ENCODE data around the gene GAPDHS.

The GAPDHS gene

GRCh38 chr19:35551091-35551810 is 18.0 kb downstream of the GAPDHS start:
- H3K9me3 ChIP-seq (ENCODE audit: control insufficient read depth in 2 of 2, low read length in 2 of 2): no peaks in the 10 kb centered on the region
- peaks cover 0 to 9% of the 10 kb centered on the region in 2 donors for H3K27me3 ChIP-seq (ENCODE audit: control insufficient read depth in 1 of 2, insufficient read depth in 2 of 2, low read length in 2 of 2)
- H3K9ac ChIP-seq (ENCODE audit: low read length in 2 of 2): no peak overlapping the region
- H3K4me1 ChIP-seq (ENCODE audit: control insufficient read depth, insufficient read depth, low read length): peaks cover 10% of the 10 kb centered on the region
- no peak overlapping the region for H3K27ac ChIP-seq (ENCODE audit: low read length)
- peaks cover 0 to 5% of the 10 kb centered on the region in 2 donors for H3K36me3 ChIP-seq (ENCODE audit: control insufficient read depth in 2 of 2, insufficient read depth in 2 of 2, low read length in 2 of 2)
- H3K4me3 ChIP-seq (ENCODE audit: low read length in 2 of 2): no peak overlapping the region

- Histone ChIP-seq H3K9ac (ENCODE audit: low read length in 2 of 2) (no peak overlapping the region), H3K9me3 (ENCODE audit: control insufficient read depth in 2 of 2, low read length in 2 of 2) (no peaks in the 10 kb centered on the region), H3K27ac (ENCODE audit: low read length) (no peak overlapping the region), H3K27me3 (ENCODE audit: control insufficient read depth in 1 of 2, insufficient read depth in 2 of 2, low read length in 2 of 2) (peaks cover 0 to 20% of the 10 kb centered on the region in 2 donors), H3K4me3 (ENCODE audit: low read length in 2 of 2) (no peak overlapping the region), H3K36me3 (ENCODE audit: control insufficient read depth in 2 of 2, insufficient read depth in 2 of 2, low read length in 2 of 2) (no peaks in the 10 kb centered on the region), H3K4me1 (ENCODE audit: control insufficient read depth, insufficient read depth, low read length) (peaks cover 2% of the 10 kb centered on the region)
Measured at GRCh38 chr19:35552534-35553384, 19.5 kb downstream of the GAPDHS start.

- Histone ChIP-seq H3K9me3 (ENCODE audit: control insufficient read depth in 2 of 2, low read length in 2 of 2) (no peaks in the 10 kb centered on the region), H3K27ac (ENCODE audit: low read length) (no peak overlapping the region), H3K9ac (ENCODE audit: low read length in 2 of 2) (no peak overlapping the region), H3K36me3 (ENCODE audit: control insufficient read depth in 2 of 2, insufficient read depth in 2 of 2, low read length in 2 of 2) (no peaks in the 10 kb centered on the region), H3K4me3 (ENCODE audit: low read length in 2 of 2) (no peak overlapping the region), H3K27me3 (ENCODE audit: control insufficient read depth in 1 of 2, insufficient read depth in 2 of 2, low read length in 2 of 2) (peaks cover 6 to 23% of the 10 kb centered on the region in 2 donors), H3K4me1 (ENCODE audit: control insufficient read depth, insufficient read depth, low read length) (peaks cover 7% of the 10 kb centered on the region)
Measured at GRCh38 chr19:35553385-35554000, 20.2 kb downstream of the GAPDHS start.

DNA sequence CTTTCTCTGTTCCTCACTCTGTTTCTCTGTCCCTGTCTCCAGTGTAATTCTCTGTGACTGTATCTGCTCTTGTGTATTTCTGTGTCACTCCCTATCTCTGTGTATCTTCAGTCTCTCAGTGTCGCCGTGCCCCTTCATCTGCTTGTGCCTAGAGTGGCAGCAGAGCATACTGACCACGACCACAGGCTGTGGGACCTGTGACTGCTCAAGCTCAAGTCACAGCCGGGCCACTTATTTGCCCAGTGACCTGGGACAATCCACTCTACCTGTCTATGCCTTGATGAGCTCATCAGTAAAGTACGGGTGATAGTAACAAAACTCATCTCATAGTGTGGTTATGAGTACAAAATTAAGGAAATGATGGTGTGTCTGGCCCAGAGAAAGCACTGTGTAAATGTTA is 20.8 kb downstream of the GAPDHS start:
- H3K9ac ChIP-seq (ENCODE audit: low read length in 2 of 2): no peak overlapping the region
- H3K27ac ChIP-seq (ENCODE audit: low read length): no peak overlapping the region
- H3K4me1 ChIP-seq (ENCODE audit: control insufficient read depth, insufficient read depth, low read length): peaks cover 7% of the 10 kb centered on the region
- no peaks in the 10 kb centered on the region for H3K36me3 ChIP-seq (ENCODE audit: control insufficient read depth in 2 of 2, insufficient read depth in 2 of 2, low read length in 2 of 2)
- peaks cover 11 to 29% of the 10 kb centered on the region in 2 donors for H3K27me3 ChIP-seq (ENCODE audit: control insufficient read depth in 1 of 2, insufficient read depth in 2 of 2, low read length in 2 of 2)
- no peak overlapping the region for H3K4me3 ChIP-seq (ENCODE audit: low read length in 2 of 2)
- no peaks in the 10 kb centered on the region for H3K9me3 ChIP-seq (ENCODE audit: control insufficient read depth in 2 of 2, low read length in 2 of 2)

- Histone ChIP-seq H3K27me3 (ENCODE audit: control insufficient read depth in 1 of 2, insufficient read depth in 2 of 2, low read length in 2 of 2) (peaks cover 22 to 41% of the 10 kb centered on the region in 2 donors), H3K9me3 (ENCODE audit: control insufficient read depth in 2 of 2, low read length in 2 of 2) (no peaks in the 10 kb centered on the region), H3K27ac (ENCODE audit: low read length) (no peak overlapping the region), H3K9ac (ENCODE audit: low read length in 2 of 2) (no peak overlapping the region), H3K4me3 (ENCODE audit: low read length in 2 of 2) (no peak overlapping the region), H3K4me1 (ENCODE audit: control insufficient read depth, insufficient read depth, low read length) (peaks cover 7% of the 10 kb centered on the region), H3K36me3 (ENCODE audit: control insufficient read depth in 2 of 2, insufficient read depth in 2 of 2, low read length in 2 of 2) (no peaks in the 10 kb centered on the region)
Measured at GRCh38 chr19:35555301-35556005, 22.2 kb downstream of the GAPDHS start.

- H3K27me3 ChIP-seq (ENCODE audit: control insufficient read depth in 1 of 2, insufficient read depth in 2 of 2, low read length in 2 of 2): peaks cover 22 to 42% of the 10 kb centered on the region in 2 donors
- no peaks in the 10 kb centered on the region for H3K9me3 ChIP-seq (ENCODE audit: control insufficient read depth in 2 of 2, low read length in 2 of 2)
- H3K4me3 ChIP-seq (ENCODE audit: low read length in 2 of 2): no peak overlapping the region
- no peak overlapping the region for H3K9ac ChIP-seq (ENCODE audit: low read length in 2 of 2)
- H3K27ac ChIP-seq (ENCODE audit: low read length): no peak overlapping the region
- H3K36me3 ChIP-seq (ENCODE audit: control insufficient read depth in 2 of 2, insufficient read depth in 2 of 2, low read length in 2 of 2): no peaks in the 10 kb centered on the region
- peaks cover 7% of the 10 kb centered on the region for H3K4me1 ChIP-seq (ENCODE audit: control insufficient read depth, insufficient read depth, low read length)
Measured at GRCh38 chr19:35556025-35556590, 22.9 kb downstream of the GAPDHS start.

DNA sequence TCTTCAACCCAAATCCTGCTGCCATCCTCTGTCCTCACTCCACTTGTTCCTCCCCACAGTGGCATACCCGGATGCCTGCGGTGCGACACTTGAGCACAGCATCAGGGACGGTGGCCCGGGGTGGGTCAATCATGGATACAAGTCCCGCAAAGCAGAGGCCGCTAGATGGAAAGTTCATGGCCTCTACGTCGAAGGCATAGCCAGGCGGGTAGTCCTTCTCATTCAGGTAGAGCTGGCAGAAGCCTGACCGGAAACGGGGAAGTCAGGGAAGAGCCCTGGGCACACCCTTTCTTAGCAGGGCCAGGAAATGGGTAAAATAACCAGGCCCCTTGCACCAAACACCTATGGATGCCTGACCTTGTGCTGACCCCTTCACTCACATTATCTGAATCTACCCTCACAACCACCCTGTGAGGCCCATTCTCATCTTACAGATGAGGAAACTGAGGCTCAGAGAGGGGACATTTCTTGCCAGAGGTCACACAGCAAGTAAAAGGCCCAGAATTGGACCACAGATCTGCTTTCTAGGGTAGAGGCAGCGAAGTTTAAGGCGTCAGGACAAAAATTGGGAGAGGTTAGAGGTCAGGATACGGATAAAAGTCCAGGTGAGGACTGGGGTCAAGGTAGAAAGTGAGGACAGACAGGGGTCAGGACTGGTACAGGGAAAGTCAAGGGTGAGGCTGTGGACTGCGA is 23.7 kb downstream of the GAPDHS start:
- Histone ChIP-seq H3K9ac (ENCODE audit: low read length in 2 of 2) (no peak overlapping the region), H3K36me3 (ENCODE audit: control insufficient read depth in 2 of 2, insufficient read depth in 2 of 2, low read length in 2 of 2) (no peaks in the 10 kb centered on the region), H3K27ac (ENCODE audit: low read length) (no peak overlapping the region), H3K9me3 (ENCODE audit: control insufficient read depth in 2 of 2, low read length in 2 of 2) (no peaks in the 10 kb centered on the region), H3K4me1 (ENCODE audit: control insufficient read depth, insufficient read depth, low read length) (peaks cover 7% of the 10 kb centered on the region), H3K4me3 (ENCODE audit: low read length in 2 of 2) (no peak overlapping the region), H3K27me3 (ENCODE audit: control insufficient read depth in 1 of 2, insufficient read depth in 2 of 2, low read length in 2 of 2) (peaks cover 25 to 42% of the 10 kb centered on the region in 2 donors)

- H3K36me3 ChIP-seq (ENCODE audit: control insufficient read depth in 2 of 2, insufficient read depth in 2 of 2, low read length in 2 of 2): no peaks in the 10 kb centered on the region
- H3K27me3 ChIP-seq (ENCODE audit: control insufficient read depth in 1 of 2, insufficient read depth in 2 of 2, low read length in 2 of 2): peaks cover 25 to 43% of the 10 kb centered on the region in 2 donors
- H3K9ac ChIP-seq (ENCODE audit: low read length in 2 of 2): no peak overlapping the region
- peak overlapping the region; percentile 46 to 52 for H3K4me3 ChIP-seq (ENCODE audit: low read length in 2 of 2)
- peaks cover 7% of the 10 kb centered on the region for H3K4me1 ChIP-seq (ENCODE audit: control insufficient read depth, insufficient read depth, low read length)
- no peaks in the 10 kb centered on the region for H3K9me3 ChIP-seq (ENCODE audit: control insufficient read depth in 2 of 2, low read length in 2 of 2)
- no peak overlapping the region for H3K27ac ChIP-seq (ENCODE audit: low read length)
Measured at GRCh38 chr19:35557539-35558399, 24.5 kb downstream of the GAPDHS start.

Measured in stomach smooth muscle (tissue), 2 donors.